Suprapubic skin (tissue), 4 donors: ENCODE measurements around the gene RAD23B. TPM values are rescaled to one million over a fixed set of nuclear protein-coding genes. Genes with fewer than 3 reads are reported as not detected.

ENCODE experiments used
- DNase-seq, 2 donors: peaks; one replicate each; pipeline ENCODE4 v3.0.0-alpha.2; 2019; ENCODE audit warnings: low spot score in 2 of 2
- H3K27ac ChIP-seq: fragments of 200-600 bp; sonication (generic); one replicate; pipeline ENCODE4 v1.5.1; 2019
- H3K27me3 ChIP-seq: fragments of 200-600 bp; sonication (generic); one replicate; pipeline ENCODE4 v1.5.1; 2019
- H3K36me3 ChIP-seq: fragments of 200-600 bp; sonication (generic); one replicate; pipeline ENCODE4 v1.5.1; 2019
- H3K4me1 ChIP-seq: fragments of 200-600 bp; sonication (generic); one replicate; pipeline ENCODE4 v1.5.1; 2019
- H3K4me3 ChIP-seq: fragments of 200-600 bp; sonication (generic); one replicate; pipeline ENCODE4 v1.5.1; 2019; ENCODE audit warnings: mild to moderate bottlenecking
- H3K9me3 ChIP-seq: fragments of 200-600 bp; sonication (generic); one replicate; pipeline ENCODE4 v1.5.1; 2019
- EP300 ChIP-seq: sonication (generic); formaldehyde crosslinking; IDR thresholded peaks from one replicate; pipeline ENCODE4 v1.6.1; 2017; ENCODE audit warnings: antibody characterized with exemption
- POLR2A ChIP-seq, 2 donors: fragments of 450-650 bp; IDR thresholded peaks; one replicate each; pipeline ENCODE4 v1.6.1; 2017; ENCODE audit warnings: antibody characterized with exemption in 2 of 2, mild to moderate bottlenecking in 2 of 2, moderate library complexity in 2 of 2
- POLR2AphosphoS5 ChIP-seq, 3 donors: sonication (generic); formaldehyde crosslinking; IDR thresholded peaks; one replicate each; pipeline ENCODE4 v1.6.1; 2017; ENCODE audit warnings: antibody characterized with exemption in 3 of 3
- WGBS: methylation state at CpG from one replicate; pipeline ENCODE4 v1.1.5; 2018; 5-methylcytosine and 5-hydroxymethylcytosine counted together
- total RNA-seq, 4 donors: library from RNA; depleted of rRNA; stranded (reverse); fragments of >200 nt; gene quantifications; one replicate each; pipeline ENCODE4 v1.1.0, GENCODE V29; 2016
- TF ChIP-seq, protein P1 (sequence below), 2 donors: fragments of 200-600 bp in 1 of 2; fragments of 450-650 bp in 1 of 2; sonication (generic) in 1 of 2; IDR thresholded peaks; one replicate each; pipeline ENCODE4 v1.5.1; 2016 to 2019; ENCODE audit warnings: antibody characterized with exemption in 2 of 2, mild to moderate bottlenecking in 1 of 2, moderate library complexity in 1 of 2

RAD23B gene
- total RNA-seq, 4 donors from 2014 or later = 62.5 to 103 (median 77.1) TPM

DNA sequence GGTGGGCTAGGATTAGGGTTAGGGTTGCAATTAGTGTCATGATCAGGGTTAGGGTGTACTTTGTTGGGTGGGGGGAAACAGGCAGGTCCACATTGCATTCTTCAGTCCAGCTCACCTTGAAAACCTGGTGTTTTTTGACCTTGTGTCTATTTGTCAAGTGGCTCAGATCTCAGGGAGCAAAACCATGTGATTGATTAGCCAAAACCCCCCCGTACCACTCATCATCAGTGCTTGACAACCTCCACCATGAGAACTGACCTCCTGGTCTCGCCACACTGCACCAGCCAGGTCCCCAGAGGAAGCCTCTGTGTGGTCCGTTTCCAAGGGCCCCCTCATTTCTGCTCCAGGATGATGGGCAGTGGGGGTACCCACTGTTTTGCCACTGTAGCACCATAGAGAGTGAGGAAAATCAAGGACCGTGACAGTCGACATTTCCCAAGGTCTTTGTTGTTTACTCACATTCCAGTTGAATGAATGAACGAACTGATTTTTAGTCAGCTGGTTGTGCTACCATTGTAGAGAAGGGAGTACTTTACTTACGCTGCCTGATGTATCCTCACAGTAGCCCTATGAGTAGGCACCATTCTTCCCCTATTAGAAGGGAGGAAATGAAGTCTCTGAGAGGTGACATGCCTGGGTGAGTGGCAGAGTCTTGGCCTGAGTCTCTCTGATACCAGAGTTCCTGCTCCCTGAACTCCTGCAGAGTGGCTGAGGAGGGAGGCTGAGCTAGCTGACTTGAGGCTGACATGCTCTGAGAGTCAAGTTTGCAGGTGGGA is 84.8 kb downstream of the RAD23B start:
- H3K4me3 ChIP-seq = no peak overlapping the region
- 92% methylated on average over 7 of the region's 7 CpGs for WGBS
- DNase-seq = no peak
- no peak for TF ChIP-seq EP300
- TF ChIP-seq POLR2AphosphoS5 (IDR thresholded peaks at IDR 0.05) = no peak
- TF ChIP-seq POLR2A (IDR thresholded peaks at IDR 0.05) = no peak
- TF ChIP-seq, protein P1, sequence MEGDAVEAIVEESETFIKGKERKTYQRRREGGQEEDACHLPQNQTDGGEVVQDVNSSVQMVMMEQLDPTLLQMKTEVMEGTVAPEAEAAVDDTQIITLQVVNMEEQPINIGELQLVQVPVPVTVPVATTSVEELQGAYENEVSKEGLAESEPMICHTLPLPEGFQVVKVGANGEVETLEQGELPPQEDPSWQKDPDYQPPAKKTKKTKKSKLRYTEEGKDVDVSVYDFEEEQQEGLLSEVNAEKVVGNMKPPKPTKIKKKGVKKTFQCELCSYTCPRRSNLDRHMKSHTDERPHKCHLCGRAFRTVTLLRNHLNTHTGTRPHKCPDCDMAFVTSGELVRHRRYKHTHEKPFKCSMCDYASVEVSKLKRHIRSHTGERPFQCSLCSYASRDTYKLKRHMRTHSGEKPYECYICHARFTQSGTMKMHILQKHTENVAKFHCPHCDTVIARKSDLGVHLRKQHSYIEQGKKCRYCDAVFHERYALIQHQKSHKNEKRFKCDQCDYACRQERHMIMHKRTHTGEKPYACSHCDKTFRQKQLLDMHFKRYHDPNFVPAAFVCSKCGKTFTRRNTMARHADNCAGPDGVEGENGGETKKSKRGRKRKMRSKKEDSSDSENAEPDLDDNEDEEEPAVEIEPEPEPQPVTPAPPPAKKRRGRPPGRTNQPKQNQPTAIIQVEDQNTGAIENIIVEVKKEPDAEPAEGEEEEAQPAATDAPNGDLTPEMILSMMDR (IDR thresholded peaks at IDR 0.05) = no peak
- H3K36me3 ChIP-seq = no peaks in the 10 kb centered on the region
- H3K4me1 ChIP-seq = no peaks in the 10 kb centered on the region
- H3K27me3 ChIP-seq = no peaks in the 10 kb centered on the region
- no peaks in the 10 kb centered on the region for H3K9me3 ChIP-seq
- H3K27ac ChIP-seq = no peak overlapping the region

DNA sequence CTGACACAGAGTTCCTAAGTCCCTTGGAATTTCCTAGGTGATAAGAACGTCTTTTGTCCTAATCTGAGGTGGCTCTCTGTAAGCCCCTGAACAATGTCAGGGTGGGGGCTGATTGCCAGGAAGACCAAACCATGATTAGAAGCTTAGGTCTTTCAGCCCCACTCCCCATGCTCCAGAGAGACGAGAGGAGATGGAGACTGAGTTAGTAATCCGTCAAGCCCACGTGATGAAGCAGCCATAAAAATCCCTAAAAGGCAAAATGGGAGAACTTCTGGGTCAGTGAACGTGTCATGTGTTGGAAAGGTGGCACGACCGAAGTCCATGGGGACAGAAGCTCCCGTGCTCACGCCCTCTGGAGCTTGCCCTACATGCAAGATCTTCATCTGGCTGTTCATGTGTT is 85.6 kb downstream of the RAD23B start:
- 85% methylated on average over 9 of the region's 9 CpGs for WGBS
- Histone ChIP-seq H3K4me3 (no peak overlapping the region), H3K4me1 (no peaks in the 10 kb centered on the region), H3K27me3 (no peaks in the 10 kb centered on the region), H3K27ac (no peak overlapping the region), H3K9me3 (no peaks in the 10 kb centered on the region), H3K36me3 (no peaks in the 10 kb centered on the region)
- TF ChIP-seq EP300 = no peak
- TF ChIP-seq POLR2A (IDR thresholded peaks at IDR 0.05) = no peak
- TF ChIP-seq POLR2AphosphoS5 (IDR thresholded peaks at IDR 0.05) = no peak
- TF ChIP-seq, protein P1 (IDR thresholded peaks at IDR 0.05) = no peak
- DNase-seq = no peak

DNA sequence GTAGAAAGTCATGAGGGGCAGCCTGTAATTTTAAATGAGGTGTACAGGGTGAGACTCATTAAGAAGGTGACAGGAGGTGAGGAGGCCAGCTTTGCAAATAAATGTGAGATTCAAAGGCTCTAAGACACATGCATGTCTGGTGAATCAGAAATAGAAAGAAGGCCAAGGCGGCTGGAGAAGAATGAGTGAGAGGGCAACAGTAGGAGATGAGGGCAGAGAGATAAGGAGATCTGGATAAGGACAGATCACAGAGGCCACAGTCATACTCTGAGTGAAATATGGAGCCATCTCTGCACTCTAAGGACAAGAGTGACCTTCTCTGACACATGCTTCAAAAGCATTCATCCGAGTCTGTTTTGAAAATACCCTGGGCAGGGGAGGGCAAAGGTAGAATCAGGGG is 90.7 kb downstream of the RAD23B start:
- H3K27me3 ChIP-seq = no peaks in the 10 kb centered on the region
- WGBS = 71% methylated on average over 2 of the region's 2 CpGs
- no peak overlapping the region for H3K27ac ChIP-seq
- H3K4me3 ChIP-seq = no peak overlapping the region
- H3K4me1 ChIP-seq = no peaks in the 10 kb centered on the region
- TF ChIP-seq, protein P1 (IDR thresholded peaks at IDR 0.05) = no peak
- TF ChIP-seq POLR2A (IDR thresholded peaks at IDR 0.05) (no peak), EP300 (no peak), POLR2AphosphoS5 (IDR thresholded peaks at IDR 0.05) (no peak)
- DNase-seq = no peak
- no peaks in the 10 kb centered on the region for H3K9me3 ChIP-seq
- no peaks in the 10 kb centered on the region for H3K36me3 ChIP-seq

DNA sequence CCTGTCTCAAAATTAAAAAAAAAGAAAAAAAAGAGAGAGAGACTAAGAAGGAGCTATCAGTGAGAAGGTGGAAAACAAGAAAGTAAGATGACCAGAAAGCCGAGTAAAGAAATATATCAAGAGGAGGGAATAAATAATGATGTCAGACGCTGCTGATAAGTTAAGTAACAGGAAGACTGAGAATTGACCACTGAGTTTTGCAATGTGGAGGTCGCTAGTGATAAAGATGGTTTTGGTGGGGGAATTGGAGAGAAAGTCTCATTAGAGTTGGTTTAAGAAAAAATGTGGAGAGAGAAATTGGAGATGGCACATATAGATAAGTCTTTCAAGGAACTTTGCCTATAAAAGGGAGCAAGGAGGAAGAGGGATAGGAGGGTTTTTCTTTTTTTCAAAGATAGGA is 91.9 kb downstream of the RAD23B start:
- no peaks in the 10 kb centered on the region for H3K36me3 ChIP-seq
- no peaks in the 10 kb centered on the region for H3K4me1 ChIP-seq
- H3K9me3 ChIP-seq = no peaks in the 10 kb centered on the region
- H3K27ac ChIP-seq = no peak overlapping the region
- H3K4me3 ChIP-seq = no peak overlapping the region
- no peak for DNase-seq
- 76% methylated on average over 3 of the region's 3 CpGs for WGBS
- TF ChIP-seq POLR2AphosphoS5 (IDR thresholded peaks at IDR 0.05) (no peak), EP300 (no peak), POLR2A (IDR thresholded peaks at IDR 0.05) (no peak)
- TF ChIP-seq, protein P1 (IDR thresholded peaks at IDR 0.05) = no peak
- H3K27me3 ChIP-seq = no peaks in the 10 kb centered on the region

DNA sequence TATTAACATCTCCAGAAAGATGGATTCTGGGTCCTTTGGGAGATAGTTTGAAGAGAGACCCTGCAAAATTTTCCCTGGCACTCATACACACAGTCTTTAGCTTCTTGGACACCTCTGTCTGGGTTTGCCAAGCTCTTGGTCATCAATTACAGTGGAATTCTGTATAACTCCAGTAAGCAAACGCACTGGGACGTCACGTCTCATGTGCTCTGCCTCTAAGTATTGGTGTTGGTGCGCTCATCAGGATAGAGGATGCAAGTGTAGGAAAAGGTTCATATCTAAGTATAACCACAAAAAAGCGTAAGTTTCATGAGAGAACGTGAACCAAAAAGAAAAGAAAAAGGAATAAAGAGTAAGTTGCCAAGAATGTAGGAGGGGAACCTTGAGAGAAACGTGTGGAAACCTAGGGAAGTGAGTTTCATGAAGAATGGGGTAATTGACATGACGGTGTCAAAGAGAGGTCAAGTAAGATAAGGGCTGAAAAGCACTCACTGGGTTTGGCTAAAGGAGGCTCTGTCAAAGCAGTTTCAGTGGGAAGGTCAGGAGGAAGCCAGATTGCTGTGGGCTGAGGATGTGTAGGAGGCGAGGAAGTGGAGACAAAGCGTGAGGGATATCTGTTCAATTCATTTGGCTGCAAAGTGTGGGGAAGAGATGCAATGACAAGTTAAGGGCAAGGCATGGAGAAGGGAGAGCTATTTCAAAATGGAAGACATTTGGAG is 92.7 kb downstream of the RAD23B start:
- Histone ChIP-seq H3K27me3 (no peaks in the 10 kb centered on the region), H3K4me3 (no peak overlapping the region), H3K36me3 (no peaks in the 10 kb centered on the region), H3K9me3 (no peaks in the 10 kb centered on the region), H3K27ac (no peak overlapping the region), H3K4me1 (no peaks in the 10 kb centered on the region)
- no peak for TF ChIP-seq POLR2AphosphoS5 (IDR thresholded peaks at IDR 0.05)
- TF ChIP-seq, protein P1 (IDR thresholded peaks at IDR 0.05) = no peak
- TF ChIP-seq EP300 = no peak
- no peak for TF ChIP-seq POLR2A (IDR thresholded peaks at IDR 0.05)
- 69% methylated on average over 10 of the region's 10 CpGs for WGBS
- no peak for DNase-seq
